HepG2 (cell line): ENCODE measurements around the gene PCGF3. TPM values are rescaled to one million over a fixed set of nuclear protein-coding genes. Genes with fewer than 3 reads are reported as not detected.
"Not testable (repeated sequence)": the region's sequence is repeated elsewhere in the genome, so short reads cannot be mapped to it uniquely, and the experiment has no call there.

Experiments
- ATAC-seq: fragments of 200-7000 bp; cut with Tn5 transposase; 3 replicates; pipeline ENCODE4 v1.9.1; 2020; ENCODE audit warnings: mild to moderate bottlenecking, moderate library complexity
- BruUV-seq: library from RNA; stranded (reverse); fragments of 400-500 nt; replicated peaks from 2 replicates; lab custom pipeline; 2021; lab: Mats Ljungman, UMichigan
- CTCF ChIA-PET: fragments of 300-600 bp; formaldehyde crosslinking; extraction: SDS; loops from one replicate; lab custom pipeline; 2021; ENCODE audit warnings: low total read pairs, inconsistent platforms, low intra/inter-chr PET ratio; lab: Yijun Ruan, JAX
- POLR2A ChIA-PET: fragments of 350-600 bp; sonication (Branson Sonifier 250); formaldehyde crosslinking; loops from one replicate; lab custom pipeline; 2020; ENCODE audit warnings: antibody characterized with exemption, inconsistent platforms; lab: Yijun Ruan, JAX
- DNase-seq: peaks from one replicate; pipeline ENCODE4 v3.0.0-alpha.2; 2015; ENCODE audit warnings: low spot score
- FAIRE-seq: peaks from 3 replicates; lab custom pipeline; 2011; peaks lifted over from hg19 to GRCh38; lab: Jason Lieb, UNC
- H2AFZ ChIP-seq: one replicate; pipeline ENCODE4 v1.6.1; 2011; ENCODE audit warnings: low read length, inconsistent platforms
- H3K27ac ChIP-seq: fragments of 300-600 bp; 3 replicates; pipeline ENCODE4 v1.8.0; 2011; ENCODE audit warnings: mixed run types, mild to moderate bottlenecking, mixed read lengths, low read length, inconsistent platforms; ENCODE audit not compliant: insufficient read depth; ENCODE audit errors: extremely low read length
- H3K27me3 ChIP-seq, 2 experiments: fragments of 200-600 bp in 1 of 2; 2 replicates in 1 of 2; 3 replicates in 1 of 2; pipeline versions ENCODE4 v1.6.0 to v1.8.0; 2011; ENCODE audit warnings: low read length in 2 of 2, mild to moderate bottlenecking in 2 of 2, moderate library complexity in 2 of 2, inconsistent platforms in 1 of 2; ENCODE audit not compliant: insufficient read depth in 2 of 2, control insufficient read depth in 1 of 2
- H3K36me3 ChIP-seq, 2 experiments: fragments of 200-600 bp in 1 of 2; replicated peaks in 1 of 2; 2 replicates in 1 of 2; 3 replicates in 1 of 2; pipeline versions ENCODE4 v1.5.1 to v1.8.0; 2011; ENCODE audit warnings: low read length in 2 of 2, inconsistent platforms in 1 of 2; ENCODE audit not compliant: insufficient read depth in 2 of 2, control insufficient read depth in 1 of 2
- H3K4me1 ChIP-seq: 2 replicates; pipeline ENCODE4 v1.5.1; 2012; ENCODE audit warnings: low read length, inconsistent platforms; ENCODE audit not compliant: insufficient read depth
- H3K4me2 ChIP-seq: 2 replicates; pipeline ENCODE4 v1.6.0; 2011; ENCODE audit warnings: low read depth, low read length, inconsistent platforms
- H3K4me3 ChIP-seq, 3 experiments: fragments of 200-600 bp in 1 of 3; sonication (generic), shearing (Covaris generic) in 1 of 3; replicated peaks in 1 of 3; 2 replicates each; pipeline ENCODE4 v1.5.1; 2011 to 2016; ENCODE audit warnings: low read length in 3 of 3, inconsistent platforms in 2 of 3, low read depth in 2 of 3, mild to moderate bottlenecking in 2 of 3, control low read depth in 1 of 3, mixed read lengths in 1 of 3; ENCODE audit not compliant: insufficient read depth in 1 of 3
- H3K79me2 ChIP-seq: one replicate; pipeline ENCODE4 v1.6.1; 2011; ENCODE audit warnings: low read length, inconsistent platforms; ENCODE audit not compliant: insufficient read depth
- H3K9ac ChIP-seq: 2 replicates; pipeline ENCODE4 v1.6.0; 2011; ENCODE audit warnings: mild to moderate bottlenecking, low read depth, low read length, inconsistent platforms; ENCODE audit not compliant: insufficient read depth
- H3K9me3 ChIP-seq: 2 replicates; pipeline ENCODE4 v1.5.1; 2012; ENCODE audit warnings: mild to moderate bottlenecking, low read length
- H4K20me1 ChIP-seq: 2 replicates; pipeline ENCODE4 v1.6.0; 2011; ENCODE audit warnings: inconsistent platforms, mild to moderate bottlenecking, low read length, moderate library complexity; ENCODE audit not compliant: insufficient read depth
- YY1 ChIP-seq: IDR thresholded peaks from 2 replicates; pipeline ENCODE4 v1.6.1; 2011; ENCODE audit warnings: low read length, low read depth, moderate library complexity, mild to moderate bottlenecking; ENCODE audit not compliant: insufficient read depth, insufficient replicate concordance
- ZNF160 ChIP-seq: sonication (generic); formaldehyde crosslinking; IDR thresholded peaks from 2 replicates; pipeline ENCODE4 v1.8.0; 2022; ENCODE audit warnings: mild to moderate bottlenecking, inconsistent platforms, missing genetic modification reagents
- WGBS: methylation state at CpG from one replicate; pipeline ENCODE4 v1.1.6; 2017; ENCODE audit warnings: low lambda C conversion rate; 5-methylcytosine and 5-hydroxymethylcytosine counted together
- in situ Hi-C: cut with HindIII; loops from 2 replicates; pipeline ENCODE4 v1.10.0; 2017; ENCODE audit warnings: low pct_unique_long_range_greater_than_20kb; ENCODE audit not compliant: extremely low pct_ligation_motif_present
- intact Hi-C: fragments of 100-400 bp; cut with micrococcal nuclease; formaldehyde crosslinking; loops from one replicate; pipeline ENCODE4 v1.10.0; 2022; ENCODE audit not compliant: unreplicated experiment
- polyA plus RNA-seq, 8 experiments: library from polyadenylated mRNA; depleted of rRNA in 3 of 8; stranded (reverse) in 7 of 8; unstranded in 1 of 8; fragments of >200 nt; fragmentation: Illumina TruSeq in 4 of 8; extraction: Trizol in 4 of 8; gene quantifications; 2 replicates each; pipeline versions ENCODE4 v1.2.1 to v1.2.3, GENCODE V29; 2011 to 2016; ENCODE audit warnings: low read depth in 4 of 8, missing spikeins in 1 of 8, mixed read lengths in 1 of 8; ENCODE audit not compliant: insufficient read depth in 1 of 8
- total RNA-seq, 5 experiments: library from RNA; depleted of rRNA; stranded (reverse); fragments of >200 nt; fragmentation: Illumina TruSeq; extraction: Trizol; gene quantifications; 2 replicates each; pipeline ENCODE4 v1.2.3, GENCODE V29; 2016; ENCODE audit warnings: low read depth in 1 of 5

PCGF3 gene
- total and polyA plus RNA-seq, 2 of the 13 experiments (the other 11 are each of a cell fraction or from before 2014, with no cell fraction given): 28.6 to 66.2 TPM

DNA sequence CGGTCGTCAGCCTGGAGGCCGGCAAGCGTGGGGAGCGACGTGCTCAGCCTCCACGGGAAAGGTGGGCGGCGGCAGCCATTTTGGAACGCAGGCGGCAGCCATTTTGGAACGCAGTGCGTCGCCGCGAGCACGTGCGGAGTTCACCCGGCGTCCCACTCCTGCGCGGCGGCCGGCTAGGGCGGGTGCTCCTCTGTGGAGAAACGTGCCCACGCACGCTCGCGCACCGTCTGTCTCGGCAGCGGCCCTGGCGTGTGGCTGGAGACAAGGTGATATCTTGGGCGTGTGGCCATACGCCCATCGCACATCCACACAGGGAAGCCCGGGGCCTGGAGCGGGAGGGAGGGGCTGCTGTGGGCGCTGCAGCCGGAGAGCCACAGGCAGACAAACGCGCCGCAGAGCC is 99.2 kb downstream of the PCGF3 start:
- Histone ChIP-seq H2AFZ (no peak overlapping the region), H3K9me3 (no peaks in the 10 kb centered on the region), H3K4me2 (no peak overlapping the region), H3K36me3 (no peaks in the 10 kb centered on the region), H3K27ac (no peak overlapping the region), H4K20me1 (no peaks in the 10 kb centered on the region), H3K4me1 (peaks cover 8% of the 10 kb centered on the region; the same call in 1 of the 2 replicates), H3K9ac (no peak overlapping the region), H3K4me3 (no peak overlapping the region), H3K27me3 (peaks cover 0 to 3% of the 10 kb centered on the region in 2 experiments; a peak in 1 of 5 replicates), H3K79me2 (no peaks in the 10 kb centered on the region)
- TF ChIP-seq YY1 (peak; percentile 53), ZNF160 (CRISPR knock-in tag) (no peak)
- FAIRE-seq (no peak), ATAC-seq (no peak), DNase-seq (no peak)
- intact Hi-C loops (no loop called here), in situ Hi-C loops (no loop called here)
- ChIA-PET CTCF (no interaction called here), POLR2A (no interaction called here)
- BruUV-seq: no TSS peak
- WGBS: 78% methylated on average over 18 of the region's 44 CpGs

DNA sequence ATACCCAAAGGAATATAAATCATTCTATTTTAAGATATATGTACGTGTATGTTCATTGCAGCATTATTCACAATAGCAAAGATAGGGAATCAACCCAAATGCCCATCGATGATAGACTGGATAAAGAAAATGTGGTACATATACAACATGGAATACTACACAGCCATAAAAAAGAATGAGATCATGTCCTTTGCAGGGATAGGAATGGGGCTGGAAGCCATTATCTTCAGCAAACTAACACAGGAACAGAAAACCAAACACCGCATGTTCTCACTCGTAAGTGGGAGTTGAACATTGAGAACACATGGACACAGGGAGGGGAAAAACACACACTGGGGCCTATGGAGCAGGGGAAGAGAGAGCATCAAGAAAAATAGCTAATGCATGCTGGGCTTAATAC is 101.3 kb downstream of the PCGF3 start:
- POLR2A ChIA-PET, intact Hi-C loops, FAIRE-seq: not testable (repeated sequence)

More for the DNA sequence above, 101.3 kb downstream of the PCGF3 start:
- ATAC-seq, H2AFZ ChIP-seq, H3K4me3 ChIP-seq, H3K9me3 ChIP-seq, BruUV-seq, H4K20me1 ChIP-seq, H3K36me3 ChIP-seq, H3K9ac ChIP-seq, in situ Hi-C loops, H3K4me2 ChIP-seq, H3K27ac ChIP-seq, H3K27me3 ChIP-seq, DNase-seq, CTCF ChIA-PET, H3K79me2 ChIP-seq, H3K4me1 ChIP-seq: not testable (repeated sequence)
- 74% methylated on average over 4 of the region's 4 CpGs for WGBS
